GM13976 (cell line): ENCODE data around the gene ZBTB24.

Experiments used
- DNase-seq: peaks from one replicate; pipeline ENCODE4 v3.0.0; 2012; ENCODE audit warnings: low spot score
- in situ Hi-C: fragments of 300-500 bp; cut with MboI; formaldehyde crosslinking; loops from one replicate; pipeline ENCODE4 v1.12.0; 2022; ENCODE audit warnings: low sequenced_read_pairs, mixed read lengths, inconsistent platforms; ENCODE audit not compliant: unreplicated experiment
- TF ChIP-seq, protein P1 (sequence below): IDR thresholded peaks from 2 replicates; pipeline ENCODE4 v1.5.1; 2012; ENCODE audit warnings: borderline replicate concordance, mild to moderate bottlenecking; ENCODE audit not compliant: insufficient read depth; ENCODE audit errors: extremely low read depth, missing control alignments, control extremely low read depth

The ZBTB24 gene

DNA sequence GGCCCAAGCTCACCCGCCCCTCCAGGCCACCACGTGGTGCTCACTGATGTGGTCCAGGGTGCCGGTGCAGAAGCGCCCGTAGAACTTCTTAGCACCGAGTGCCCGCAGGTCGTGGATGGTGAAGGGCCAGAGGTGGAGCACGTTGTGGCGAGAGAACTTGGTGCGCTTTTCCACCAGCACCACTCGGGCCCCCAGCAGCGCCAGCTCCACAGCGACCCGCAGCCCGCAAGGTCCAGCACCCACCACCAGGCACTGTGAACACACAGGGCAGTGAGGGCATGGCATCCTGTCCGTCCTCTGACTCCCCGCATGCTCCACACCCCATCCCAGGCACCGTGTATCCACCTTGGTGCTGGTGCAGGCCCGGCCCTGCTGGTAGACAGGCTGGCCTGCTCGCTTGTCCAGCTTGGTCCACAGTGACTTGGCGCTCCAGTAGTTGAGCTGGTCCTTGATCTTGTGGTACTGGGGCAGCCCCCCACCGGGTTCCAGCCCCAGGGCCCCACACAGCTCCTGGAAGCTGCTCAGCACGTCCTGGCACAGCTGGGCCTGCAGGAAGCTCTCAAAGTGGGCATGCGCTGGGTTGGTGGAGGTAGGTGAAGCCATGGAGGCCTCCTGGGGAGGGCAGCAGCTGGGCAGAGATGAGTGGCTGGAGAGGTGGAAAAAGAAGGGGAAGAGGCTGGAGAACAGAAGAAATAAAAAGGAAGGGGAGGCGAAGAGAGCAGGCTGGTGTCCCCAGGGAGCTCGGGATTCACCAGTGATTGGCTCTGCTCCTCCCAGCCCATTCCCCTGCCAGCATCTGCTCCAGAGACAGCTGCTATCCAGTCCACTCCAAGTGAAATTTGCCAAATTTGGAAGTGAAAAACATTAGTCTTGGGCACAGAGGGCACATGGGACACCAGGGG lies 29.2 kb downstream of the ZBTB24 start:
- TF ChIP-seq, protein P1, sequence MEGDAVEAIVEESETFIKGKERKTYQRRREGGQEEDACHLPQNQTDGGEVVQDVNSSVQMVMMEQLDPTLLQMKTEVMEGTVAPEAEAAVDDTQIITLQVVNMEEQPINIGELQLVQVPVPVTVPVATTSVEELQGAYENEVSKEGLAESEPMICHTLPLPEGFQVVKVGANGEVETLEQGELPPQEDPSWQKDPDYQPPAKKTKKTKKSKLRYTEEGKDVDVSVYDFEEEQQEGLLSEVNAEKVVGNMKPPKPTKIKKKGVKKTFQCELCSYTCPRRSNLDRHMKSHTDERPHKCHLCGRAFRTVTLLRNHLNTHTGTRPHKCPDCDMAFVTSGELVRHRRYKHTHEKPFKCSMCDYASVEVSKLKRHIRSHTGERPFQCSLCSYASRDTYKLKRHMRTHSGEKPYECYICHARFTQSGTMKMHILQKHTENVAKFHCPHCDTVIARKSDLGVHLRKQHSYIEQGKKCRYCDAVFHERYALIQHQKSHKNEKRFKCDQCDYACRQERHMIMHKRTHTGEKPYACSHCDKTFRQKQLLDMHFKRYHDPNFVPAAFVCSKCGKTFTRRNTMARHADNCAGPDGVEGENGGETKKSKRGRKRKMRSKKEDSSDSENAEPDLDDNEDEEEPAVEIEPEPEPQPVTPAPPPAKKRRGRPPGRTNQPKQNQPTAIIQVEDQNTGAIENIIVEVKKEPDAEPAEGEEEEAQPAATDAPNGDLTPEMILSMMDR: no peak
- in situ Hi-C loops: no loop called here
- no peak for DNase-seq

DNA sequence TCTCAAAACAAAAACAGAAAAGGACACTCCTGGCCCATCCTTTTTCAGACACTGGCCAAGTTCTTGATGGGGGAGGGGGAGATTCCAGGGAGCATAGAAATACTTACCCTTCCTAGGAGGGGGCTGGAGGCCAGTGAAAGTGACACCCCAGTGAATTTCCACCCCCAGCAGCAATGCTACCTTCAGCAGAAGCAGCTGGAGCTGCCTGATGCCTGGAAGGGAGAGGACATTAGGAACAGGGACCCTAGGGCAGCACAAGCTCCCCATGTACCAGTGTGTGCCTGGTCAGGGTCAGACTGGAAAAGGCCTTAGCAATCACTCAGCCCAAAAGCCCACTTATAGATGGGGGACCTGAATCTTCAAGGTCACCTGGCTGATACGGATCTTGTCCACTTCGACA lies 29.9 kb downstream of the ZBTB24 start:
- no peak for DNase-seq
- TF ChIP-seq, protein P1: no peak
- in situ Hi-C loops: no loop called here

DNA sequence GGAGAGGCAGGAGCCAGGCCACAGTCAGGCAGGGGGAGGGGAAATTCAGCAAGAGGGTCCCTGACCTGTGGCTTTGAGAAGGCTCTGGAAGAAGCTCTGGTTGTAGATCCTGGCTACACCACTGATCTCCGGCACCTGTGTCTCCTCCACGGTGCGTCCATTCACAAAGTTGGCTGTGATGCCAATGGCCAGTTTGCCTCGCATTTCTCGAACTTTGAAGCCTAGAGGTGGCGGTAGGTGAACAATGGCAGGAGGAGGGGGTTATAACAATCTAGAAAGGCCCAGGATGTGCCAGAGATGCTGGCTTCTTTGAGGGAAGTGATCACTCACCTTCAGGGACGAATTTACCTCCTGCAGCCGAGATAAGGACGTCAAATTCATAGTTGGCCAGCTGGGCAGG lies 30.8 kb downstream of the ZBTB24 start:
- no peak for DNase-seq
- TF ChIP-seq, protein P1: no peak
- in situ Hi-C loops: no loop called here

DNA sequence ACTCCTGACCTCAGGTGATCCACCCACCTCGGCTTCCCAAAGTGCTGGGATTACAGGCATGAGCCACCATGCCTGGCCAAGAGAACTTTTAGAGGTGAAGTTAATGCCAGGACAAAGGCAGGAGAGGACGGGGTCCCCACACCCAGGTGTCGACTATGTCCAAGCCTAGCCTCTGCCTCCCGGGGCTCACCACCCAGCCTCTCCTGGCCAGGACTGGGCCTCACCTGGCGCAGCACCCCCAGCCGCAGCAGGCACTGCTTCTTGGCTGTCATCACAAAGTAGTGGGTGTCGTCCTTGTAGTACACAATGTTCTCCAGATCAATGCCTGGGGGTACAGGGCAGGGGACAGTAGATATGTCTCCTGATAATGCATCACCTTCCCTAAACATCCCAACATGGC lies 31.6 kb downstream of the ZBTB24 start:
- TF ChIP-seq, protein P1: no peak
- in situ Hi-C loops: no loop called here
- DNase-seq: no peak

DNA sequence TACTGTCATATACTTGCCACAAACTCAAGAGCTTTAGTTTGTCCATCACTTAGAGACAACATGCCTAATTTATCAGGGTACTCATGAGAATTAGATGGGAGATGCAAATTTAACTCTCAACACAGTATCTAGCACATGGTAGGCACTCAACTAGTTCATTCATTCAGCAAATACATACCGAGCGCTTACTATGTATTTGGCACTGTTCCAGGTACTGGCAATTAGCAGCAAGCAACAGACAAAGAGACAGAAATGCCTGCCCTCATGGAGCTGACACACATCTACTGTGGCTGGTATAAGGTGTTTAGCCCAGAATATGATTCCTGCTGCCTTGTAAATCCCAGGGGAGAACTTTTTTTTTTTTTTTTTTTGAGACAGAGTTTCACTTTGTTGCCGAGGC lies 32.2 kb downstream of the ZBTB24 start:
- TF ChIP-seq, protein P1: no peak

DNA sequence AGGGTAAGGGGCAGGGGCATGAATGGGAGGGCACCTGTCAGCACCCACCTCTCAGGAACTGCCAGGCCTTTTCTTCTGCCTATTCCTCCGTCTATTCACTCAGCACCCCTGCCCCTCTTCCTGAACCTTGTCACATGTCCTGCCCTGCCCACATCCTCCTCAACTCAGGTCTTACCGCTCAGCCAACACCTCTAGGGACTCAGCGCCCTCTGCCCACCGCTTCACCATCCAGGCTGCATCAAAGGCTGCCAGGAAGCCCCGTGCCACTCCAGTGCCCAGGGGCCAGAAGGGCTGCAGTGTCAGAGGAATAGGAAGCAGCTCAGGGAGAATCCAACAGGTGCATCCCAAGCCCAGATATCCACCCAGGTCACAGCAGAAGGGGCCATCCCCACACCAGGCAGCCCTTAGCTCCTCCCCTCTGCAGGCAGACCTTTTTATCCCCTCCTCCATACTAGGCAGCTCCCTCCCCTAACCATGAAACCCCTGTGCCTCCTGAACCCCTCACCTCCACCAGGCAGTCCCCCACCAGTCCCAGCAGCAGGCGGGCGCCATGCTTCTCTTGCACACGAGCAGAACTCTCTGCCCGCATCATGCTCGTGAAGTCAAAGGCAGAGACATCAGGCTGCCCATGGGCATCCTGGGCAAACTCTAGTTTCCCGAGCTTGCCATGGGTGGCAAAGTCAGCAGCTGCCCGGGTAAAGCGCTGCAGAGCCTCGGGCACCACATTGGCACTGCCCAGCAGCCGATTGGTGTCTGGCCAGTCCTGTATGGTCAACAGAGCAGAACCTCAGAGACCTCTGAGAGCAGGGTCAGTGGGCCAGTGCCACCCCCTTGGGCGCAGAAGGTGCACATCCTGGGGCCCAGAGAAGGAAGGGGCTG lies 33.0 kb downstream of the ZBTB24 start:
- TF ChIP-seq, protein P1: no peak
- DNase-seq: no peak
- in situ Hi-C loops: no loop called here

More for the DNA sequence above, 32.2 kb downstream of the ZBTB24 start:
- in situ Hi-C loops: no loop called here
- no peak for DNase-seq
